ENCODE data around the gene VASH1.

VASH1 gene

DNA sequence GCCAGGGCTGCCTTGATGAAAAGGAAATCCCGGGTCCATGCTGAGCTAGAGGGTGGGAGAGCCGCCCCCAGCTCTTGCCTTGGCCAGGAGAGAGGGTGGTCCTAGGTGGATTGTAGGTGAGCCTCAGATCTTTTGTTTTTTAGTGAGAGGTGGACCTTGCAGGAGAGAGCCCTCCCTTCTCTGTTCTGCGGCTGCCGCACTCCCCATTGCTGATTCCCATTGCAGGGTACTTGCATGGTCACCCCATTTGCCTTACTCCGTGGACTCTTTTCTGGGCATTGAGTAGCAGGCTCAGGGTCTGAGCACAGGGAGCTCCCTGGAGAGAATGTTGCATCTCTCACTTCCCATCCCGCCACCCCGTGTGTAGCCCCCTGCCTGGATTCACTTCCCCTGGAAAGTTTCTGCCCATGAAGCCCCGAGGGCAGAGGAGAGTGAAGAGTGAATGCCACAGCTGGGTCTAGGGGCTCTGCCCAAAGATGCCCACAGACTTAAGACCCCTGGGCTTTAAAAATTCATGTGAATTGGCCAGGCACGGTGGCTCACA is 10.2 kb downstream of the VASH1 start (continued):
- TF ChIP-seq PRDM10 (tag by site-specific recombination; IDR thresholded peaks at IDR 0.05) (no peak), ZNF19 (tag by site-specific recombination; IDR thresholded peaks at IDR 0.05; ENCODE audit: low read depth) (no peak), ZNF629 (tag by site-specific recombination; IDR thresholded peaks at IDR 0.05) (no peak), ZNF23 (tag by site-specific recombination; IDR thresholded peaks at IDR 0.05; ENCODE audit: borderline replicate concordance) (no peak), ZNF132 (tag by site-specific recombination; IDR thresholded peaks at IDR 0.05; ENCODE audit: borderline replicate concordance) (no peak), HOXA7 (CRISPR knock-in tag; IDR thresholded peaks at IDR 0.05; ENCODE audit: borderline replicate concordance) (no peak), ZNF426 (tag by site-specific recombination; IDR thresholded peaks at IDR 0.05) (no peak), ZBTB6 (tag by site-specific recombination; IDR thresholded peaks at IDR 0.05) (no peak), ZNF121 (tag by site-specific recombination; IDR thresholded peaks at IDR 0.05) (no peak), ZNF391 (tag by site-specific recombination; IDR thresholded peaks at IDR 0.05; ENCODE audit: borderline replicate concordance, low read depth) (no peak)
- TF ChIP-seq, protein P1, sequence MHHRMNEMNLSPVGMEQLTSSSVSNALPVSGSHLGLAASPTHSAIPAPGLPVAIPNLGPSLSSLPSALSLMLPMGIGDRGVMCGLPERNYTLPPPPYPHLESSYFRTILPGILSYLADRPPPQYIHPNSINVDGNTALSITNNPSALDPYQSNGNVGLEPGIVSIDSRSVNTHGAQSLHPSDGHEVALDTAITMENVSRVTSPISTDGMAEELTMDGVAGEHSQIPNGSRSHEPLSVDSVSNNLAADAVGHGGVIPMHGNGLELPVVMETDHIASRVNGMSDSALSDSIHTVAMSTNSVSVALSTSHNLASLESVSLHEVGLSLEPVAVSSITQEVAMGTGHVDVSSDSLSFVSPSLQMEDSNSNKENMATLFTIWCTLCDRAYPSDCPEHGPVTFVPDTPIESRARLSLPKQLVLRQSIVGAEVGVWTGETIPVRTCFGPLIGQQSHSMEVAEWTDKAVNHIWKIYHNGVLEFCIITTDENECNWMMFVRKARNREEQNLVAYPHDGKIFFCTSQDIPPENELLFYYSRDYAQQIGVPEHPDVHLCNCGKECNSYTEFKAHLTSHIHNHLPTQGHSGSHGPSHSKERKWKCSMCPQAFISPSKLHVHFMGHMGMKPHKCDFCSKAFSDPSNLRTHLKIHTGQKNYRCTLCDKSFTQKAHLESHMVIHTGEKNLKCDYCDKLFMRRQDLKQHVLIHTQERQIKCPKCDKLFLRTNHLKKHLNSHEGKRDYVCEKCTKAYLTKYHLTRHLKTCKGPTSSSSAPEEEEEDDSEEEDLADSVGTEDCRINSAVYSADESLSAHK (tag by site-specific recombination; IDR thresholded peaks at IDR 0.05), result no peak

DNA sequence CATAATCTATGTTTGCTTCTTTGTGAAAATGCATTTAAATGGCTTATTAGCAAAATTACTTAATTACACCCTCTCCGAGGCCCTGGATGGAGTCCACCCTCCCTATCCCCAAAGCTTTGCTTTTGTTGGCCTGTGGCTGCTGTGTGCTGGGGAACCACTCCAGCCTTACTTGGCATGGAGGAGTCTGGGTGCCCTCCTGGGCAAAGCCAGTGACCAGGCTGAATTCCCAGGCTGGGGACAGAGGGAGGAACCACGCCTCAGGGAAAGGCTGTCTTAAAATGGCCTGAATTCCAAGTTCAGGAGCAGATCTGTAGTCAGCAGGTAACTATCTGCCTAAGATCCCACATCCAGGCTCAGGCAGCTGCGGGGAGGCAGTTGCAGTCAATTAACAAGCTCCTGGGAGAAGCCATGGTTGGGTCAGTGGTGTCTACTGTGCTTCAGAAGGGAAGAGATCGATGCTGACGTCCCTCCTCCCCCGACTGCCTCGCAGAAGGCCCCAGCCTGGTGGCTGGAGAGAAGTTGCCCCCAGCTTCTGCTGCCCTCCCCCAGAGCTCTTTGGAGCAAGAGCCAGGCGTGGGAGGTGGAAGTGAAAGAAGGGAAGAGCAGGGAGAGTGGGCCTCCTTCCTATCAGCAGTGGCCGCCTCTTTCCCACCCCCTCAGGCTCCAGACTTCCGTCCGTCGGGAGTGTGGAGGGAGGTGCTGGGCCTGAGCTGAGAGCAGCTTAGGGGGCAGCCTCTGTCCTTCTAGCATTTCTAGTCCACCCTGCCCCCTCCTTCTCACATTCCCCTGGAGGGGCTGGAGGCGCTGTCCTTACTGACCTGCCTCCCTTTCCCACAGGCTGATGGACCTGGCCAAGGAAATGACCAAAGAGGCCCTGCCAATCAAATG is 11.3 kb downstream of the VASH1 start:
- CTCF ChIA-PET, result interaction anchor here (0.6 to 2.3 kb wide), 4 partner anchors 12 to 420 kb away, joined by 4 to 8 read pairs (median 4); no protein-coding TSS in a partner anchor
- 0 out of 2 replicates have a peak, but pooled peaks cover 2% of the 10 kb centered on the region for H3K4me1 ChIP-seq (ENCODE audit: control insufficient read depth, insufficient read depth, low read length)
- POLR2A ChIA-PET, result interaction anchor here (0.9 to 1.2 kb wide), 2 partner anchors 9 to 11 kb away, joined by 3 read pairs; no protein-coding TSS in a partner anchor
- H3K9me3 ChIP-seq (ENCODE audit: control insufficient read depth, insufficient read depth, low read depth, low read length), result no peaks in the 10 kb centered on the region
- no peak overlapping the region for H3K27ac ChIP-seq (ENCODE audit: extremely low read depth, low read depth, low read length)
- H3K4me3 ChIP-seq (ENCODE audit: low read depth, low read length), result no peak overlapping the region
- no peaks in the 10 kb centered on the region for H3K36me3 ChIP-seq (ENCODE audit: control insufficient read depth in 2 of 2, insufficient read depth in 1 of 2, low read length in 2 of 2)
- TF ChIP-seq ZNF280D (tag by site-specific recombination; IDR thresholded peaks at IDR 0.05), result no peak
- no peak for TF ChIP-seq ZNF623 (tag by site-specific recombination; IDR thresholded peaks at IDR 0.05)
- no peak for TF ChIP-seq ZNF626 (tag by site-specific recombination; IDR thresholded peaks at IDR 0.05)
- no peak for TF ChIP-seq ZBTB6 (tag by site-specific recombination; IDR thresholded peaks at IDR 0.05)
- TF ChIP-seq ZNF426 (tag by site-specific recombination; IDR thresholded peaks at IDR 0.05), result no peak
- TF ChIP-seq ZNF239 (tag by site-specific recombination; IDR thresholded peaks at IDR 0.05), result no peak
- TF ChIP-seq ZNF660 (tag by site-specific recombination; IDR thresholded peaks at IDR 0.05), result no peak
- TF ChIP-seq ZNF621 (tag by site-specific recombination; IDR thresholded peaks at IDR 0.05), result no peak
- TF ChIP-seq ZNF664 (tag by site-specific recombination; IDR thresholded peaks at IDR 0.05), result no peak
- TF ChIP-seq ZNF837 (tag by site-specific recombination; IDR thresholded peaks at IDR 0.05), result no peak
- TF ChIP-seq WT1 (tag by site-specific recombination; IDR thresholded peaks at IDR 0.05), result no peak
- TF ChIP-seq, protein P2, sequence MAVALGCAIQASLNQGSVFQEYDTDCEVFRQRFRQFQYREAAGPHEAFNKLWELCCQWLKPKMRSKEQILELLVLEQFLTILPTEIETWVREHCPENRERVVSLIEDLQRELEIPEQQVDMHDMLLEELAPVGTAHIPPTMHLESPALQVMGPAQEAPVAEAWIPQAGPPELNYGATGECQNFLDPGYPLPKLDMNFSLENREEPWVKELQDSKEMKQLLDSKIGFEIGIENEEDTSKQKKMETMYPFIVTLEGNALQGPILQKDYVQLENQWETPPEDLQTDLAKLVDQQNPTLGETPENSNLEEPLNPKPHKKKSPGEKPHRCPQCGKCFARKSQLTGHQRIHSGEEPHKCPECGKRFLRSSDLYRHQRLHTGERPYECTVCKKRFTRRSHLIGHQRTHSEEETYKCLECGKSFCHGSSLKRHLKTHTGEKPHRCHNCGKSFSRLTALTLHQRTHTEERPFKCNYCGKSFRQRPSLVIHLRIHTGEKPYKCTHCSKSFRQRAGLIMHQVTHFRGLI (tag by site-specific recombination; IDR thresholded peaks at IDR 0.05), result no peak
